ENCODE measurements around the gene NABP1. TPM values are rescaled to one million over a fixed set of nuclear protein-coding genes. Genes with fewer than 3 reads are reported as not detected.

Gene NABP1
- total RNA-seq, 2 experiments from 2014 or later: 65.1 to 65.4 TPM

DNA sequence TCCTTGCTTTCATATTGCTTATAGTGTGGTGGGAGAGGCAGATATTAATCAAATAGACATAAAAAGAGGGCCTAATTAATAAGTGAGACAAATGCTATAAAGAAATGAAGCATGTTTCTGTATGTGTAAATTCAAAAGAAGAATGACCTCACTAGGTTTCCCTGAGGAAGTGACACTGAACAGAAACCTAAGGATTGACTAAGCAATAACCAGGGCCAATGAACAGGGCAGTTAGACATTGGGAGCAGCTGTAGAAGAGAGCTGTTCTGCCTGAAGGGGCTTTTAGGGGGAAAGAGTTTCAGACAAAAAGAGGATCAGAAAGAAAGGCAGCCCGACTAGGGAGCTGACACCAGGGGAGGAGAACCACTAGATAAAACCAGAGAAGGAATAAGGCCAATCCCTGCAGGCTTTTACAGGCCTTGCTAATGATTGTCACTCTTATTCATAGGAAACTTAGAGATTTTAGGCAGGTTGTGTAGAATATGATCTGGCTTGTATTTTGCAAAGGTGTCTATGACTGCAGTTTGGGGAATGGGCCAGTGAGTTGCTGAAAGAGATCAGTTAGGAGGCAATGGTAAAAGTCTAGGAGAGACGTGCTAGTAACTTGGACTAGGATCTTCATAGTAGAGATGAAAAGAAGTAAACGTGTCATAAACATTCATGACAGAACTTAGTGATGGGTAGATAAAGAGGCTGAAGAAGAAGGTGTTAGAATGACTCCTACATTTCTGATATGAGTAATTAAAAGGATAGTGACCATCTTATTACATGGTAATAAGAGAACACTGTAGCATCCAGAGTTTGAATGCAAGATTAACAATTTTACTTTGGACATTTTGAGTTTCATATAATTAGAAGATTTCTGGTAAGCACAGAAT is 26.8 kb upstream of the NABP1 start:
- CTCF ChIA-PET: interaction anchor here (1.5 kb wide), 1 partner anchor 13 kb away, joined by 4 read pairs; no protein-coding TSS in a partner anchor
- H3K27ac Mint-ChIP-seq: peak overlapping the region; percentile 1
- peaks cover 9% of the 10 kb centered on the region for H3K4me1 Mint-ChIP-seq (ENCODE audit: low read depth)
- no peaks in the 10 kb centered on the region for H3K36me3 Mint-ChIP-seq
- DNase-seq: no peak
- no peaks in the 10 kb centered on the region for H3K9me3 Mint-ChIP-seq
- POLR2A ChIA-PET: interaction anchor here (1.8 kb wide), 1 partner anchor 26 kb away, joined by 7 read pairs; the partner anchor contains the start of gene NABP1
- no peak overlapping the region for H3K4me3 Mint-ChIP-seq
- no peaks in the 10 kb centered on the region for H3K27me3 Mint-ChIP-seq
- intact Hi-C loops (cut with micrococcal nuclease): loop anchor here (1.0 to 2.0 kb wide), 2 partner anchors 14 to 32 kb away; no protein-coding TSS in a partner anchor

DNA sequence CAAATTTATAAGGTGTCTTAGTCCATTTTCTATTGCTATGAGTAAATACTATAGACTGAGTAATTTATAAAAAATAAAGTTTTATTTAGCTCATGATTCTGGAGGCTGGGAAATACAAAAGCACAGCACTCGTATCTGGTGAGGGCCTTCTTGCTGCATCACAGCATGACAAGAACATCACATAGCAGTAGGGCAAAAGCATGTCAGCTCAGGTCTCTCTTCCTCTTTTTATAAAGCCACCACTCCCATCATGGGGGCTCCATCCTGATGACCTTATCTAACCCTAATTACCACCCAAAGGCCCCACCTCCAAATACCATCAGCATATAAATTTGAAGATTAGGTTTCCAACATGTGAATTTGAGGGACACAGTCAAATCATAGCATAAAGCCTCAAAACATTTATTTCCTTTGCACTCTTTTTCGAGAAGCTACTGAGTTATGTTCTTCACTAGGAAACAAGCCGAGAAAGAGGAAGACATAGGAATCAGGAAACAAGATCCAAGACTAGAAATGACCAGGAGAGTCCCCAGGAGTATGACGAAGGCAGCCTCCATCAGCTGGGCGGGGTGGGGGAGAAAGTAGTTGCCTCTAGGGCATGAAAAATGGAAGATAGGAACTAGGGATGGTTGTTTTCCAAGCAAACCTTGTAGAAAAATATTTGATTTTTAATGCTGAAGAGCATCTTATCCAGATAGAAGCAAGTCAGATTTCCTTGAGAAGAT is 24.1 kb upstream of the NABP1 start:
- ChIA-PET POLR2A (interaction anchor here (1.2 to 1.4 kb wide), 2 partner anchors 16 to 24 kb away, joined by 3 to 4 read pairs; partner anchors contain the start of gene NABP1), CTCF (interaction anchor here (0.6 kb wide), 1 partner anchor 17 kb away, joined by 3 read pairs; no protein-coding TSS in a partner anchor)
- H3K27me3 Mint-ChIP-seq: no peaks in the 10 kb centered on the region
- H3K4me3 Mint-ChIP-seq: no peak overlapping the region
- peaks cover 16% of the 10 kb centered on the region for H3K4me1 Mint-ChIP-seq (ENCODE audit: low read depth)
- H3K27ac Mint-ChIP-seq: no peak overlapping the region
- no peak for DNase-seq
- no peaks in the 10 kb centered on the region for H3K36me3 Mint-ChIP-seq
- intact Hi-C loops (cut with micrococcal nuclease): no loop called here
- H3K9me3 Mint-ChIP-seq: peaks cover 3% of the 10 kb centered on the region

GRCh38 chr2:191656391-191656790 is 21.5 kb upstream of the NABP1 start:
- no peaks in the 10 kb centered on the region for H3K27me3 Mint-ChIP-seq
- intact Hi-C loops (cut with micrococcal nuclease): no loop called here
- DNase-seq: no peak
- no peaks in the 10 kb centered on the region for H3K36me3 Mint-ChIP-seq
- H3K9me3 Mint-ChIP-seq: peaks cover 3% of the 10 kb centered on the region
- peaks cover 7% of the 10 kb centered on the region for H3K4me1 Mint-ChIP-seq (ENCODE audit: low read depth)
- no peak overlapping the region for H3K27ac Mint-ChIP-seq
- ChIA-PET POLR2A (no interaction called here), CTCF (no interaction called here)
- H3K4me3 Mint-ChIP-seq: no peak overlapping the region

DNA sequence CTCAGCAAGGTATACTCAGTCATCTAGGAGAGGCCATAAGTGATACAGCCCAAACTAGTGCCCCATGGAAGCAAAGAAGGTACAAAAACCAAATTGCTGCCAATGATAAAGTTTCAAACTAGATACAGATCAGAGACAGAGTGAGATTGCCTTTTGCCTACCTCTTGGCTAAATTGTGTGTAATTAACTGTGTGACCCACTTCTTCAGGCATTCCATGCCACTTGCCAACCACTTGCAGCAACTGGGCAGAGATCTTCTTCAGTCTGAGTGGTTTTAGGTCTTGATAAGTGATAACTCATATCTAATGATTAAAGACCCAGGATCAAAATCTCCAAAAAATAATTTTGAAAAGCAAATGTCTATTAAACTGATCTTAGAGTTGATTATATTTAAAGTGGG is 21.1 kb upstream of the NABP1 start:
- POLR2A ChIA-PET: no interaction called here
- no peak for DNase-seq
- Mint-ChIP-seq H3K27ac (no peak overlapping the region), H3K4me1 (ENCODE audit: low read depth) (peaks cover 7% of the 10 kb centered on the region), H3K27me3 (no peaks in the 10 kb centered on the region), H3K36me3 (no peaks in the 10 kb centered on the region), H3K4me3 (no peak overlapping the region), H3K9me3 (peaks cover 3% of the 10 kb centered on the region)
- CTCF ChIA-PET: no interaction called here
- intact Hi-C loops (cut with micrococcal nuclease): no loop called here

DNA sequence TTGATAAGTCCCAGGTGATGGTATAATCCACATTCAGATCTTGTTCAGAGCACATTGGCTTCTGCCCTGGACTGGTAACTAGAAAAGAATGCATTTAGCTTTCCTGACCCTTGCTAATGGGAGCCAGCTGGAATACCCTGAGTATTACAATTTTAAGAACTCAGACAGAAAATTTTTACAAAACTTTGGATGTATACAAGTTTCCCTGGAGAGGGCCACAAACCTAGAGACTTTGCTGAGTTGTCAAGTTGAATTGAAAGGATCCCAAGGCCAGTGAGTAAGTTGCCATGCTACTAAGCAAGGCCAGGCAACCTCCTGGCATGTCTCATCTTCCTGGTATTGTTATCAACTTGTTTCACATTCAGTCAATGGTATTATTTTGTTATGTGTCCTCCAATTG is 20.0 kb upstream of the NABP1 start:
- Mint-ChIP-seq H3K4me3 (no peak overlapping the region), H3K27me3 (no peaks in the 10 kb centered on the region), H3K27ac (no peak overlapping the region), H3K4me1 (ENCODE audit: low read depth) (peaks cover 7% of the 10 kb centered on the region), H3K36me3 (no peaks in the 10 kb centered on the region), H3K9me3 (peaks cover 3% of the 10 kb centered on the region)
- POLR2A ChIA-PET: no interaction called here
- CTCF ChIA-PET: no interaction called here
- no peak for DNase-seq
- intact Hi-C loops (cut with micrococcal nuclease): no loop called here

DNA sequence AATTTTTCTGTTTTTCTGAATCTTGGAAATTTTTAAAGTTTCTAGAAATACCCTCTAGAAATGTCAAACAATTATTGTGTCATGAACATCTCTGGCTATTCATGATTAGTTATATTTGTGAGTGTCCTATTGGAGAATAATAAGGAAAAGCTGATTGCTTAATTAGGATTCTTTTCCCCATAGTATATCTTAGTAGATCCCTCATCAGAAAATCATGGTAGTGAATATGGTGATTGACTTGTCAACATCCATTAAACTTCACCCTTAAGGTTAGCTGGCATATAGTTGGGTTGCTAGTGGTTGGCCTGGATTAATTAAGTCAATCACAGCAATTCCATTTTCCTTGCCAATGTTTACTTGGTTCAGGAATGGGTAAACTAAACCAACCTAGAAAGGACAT is 18.7 kb upstream of the NABP1 start:
- Mint-ChIP-seq H3K27ac (no peak overlapping the region), H3K4me3 (no peak overlapping the region), H3K4me1 (ENCODE audit: low read depth) (peaks cover 7% of the 10 kb centered on the region), H3K9me3 (peaks cover 3% of the 10 kb centered on the region), H3K27me3 (no peaks in the 10 kb centered on the region), H3K36me3 (no peaks in the 10 kb centered on the region)
- intact Hi-C loops (cut with micrococcal nuclease): no loop called here
- POLR2A ChIA-PET: interaction anchor here (0.9 kb wide), 1 partner anchor 17 kb away, joined by 3 read pairs; no protein-coding TSS in a partner anchor
- DNase-seq: no peak
- CTCF ChIA-PET: no interaction called here

DNA sequence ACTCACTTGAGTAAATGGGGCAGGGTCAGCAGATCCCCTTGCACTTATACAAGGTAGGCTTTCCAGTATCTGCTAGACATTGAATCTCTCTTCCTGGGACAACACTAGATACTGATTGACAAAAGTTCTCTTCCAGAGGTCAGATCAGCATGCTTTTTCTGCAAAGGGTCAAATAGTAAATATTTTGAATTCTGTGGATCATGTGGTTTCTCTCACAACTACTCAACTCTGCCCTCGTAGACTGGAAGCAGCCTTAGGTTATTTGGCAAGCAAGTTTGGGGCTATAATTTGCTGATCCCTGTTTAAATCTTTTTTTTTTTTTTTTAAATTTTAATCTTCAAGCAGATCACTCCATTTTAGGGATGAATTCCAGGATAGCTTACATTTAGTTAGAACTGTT is 17.4 kb upstream of the NABP1 start:
- no peaks in the 10 kb centered on the region for H3K27me3 Mint-ChIP-seq
- DNase-seq: no peak
- peaks cover 6% of the 10 kb centered on the region for H3K9me3 Mint-ChIP-seq
- no peaks in the 10 kb centered on the region for H3K36me3 Mint-ChIP-seq
- ChIA-PET POLR2A (interaction anchor here (0.7 kb wide), 1 partner anchor 16 kb away, joined by 3 read pairs; no protein-coding TSS in a partner anchor), CTCF (interaction anchor here (0.8 kb wide), 1 partner anchor 59 kb away, joined by 3 read pairs; no protein-coding TSS in a partner anchor)
- intact Hi-C loops (cut with micrococcal nuclease): no loop called here
- peaks cover 16% of the 10 kb centered on the region for H3K4me1 Mint-ChIP-seq (ENCODE audit: low read depth)
- H3K27ac Mint-ChIP-seq: no peak overlapping the region
- H3K4me3 Mint-ChIP-seq: no peak overlapping the region

DNA sequence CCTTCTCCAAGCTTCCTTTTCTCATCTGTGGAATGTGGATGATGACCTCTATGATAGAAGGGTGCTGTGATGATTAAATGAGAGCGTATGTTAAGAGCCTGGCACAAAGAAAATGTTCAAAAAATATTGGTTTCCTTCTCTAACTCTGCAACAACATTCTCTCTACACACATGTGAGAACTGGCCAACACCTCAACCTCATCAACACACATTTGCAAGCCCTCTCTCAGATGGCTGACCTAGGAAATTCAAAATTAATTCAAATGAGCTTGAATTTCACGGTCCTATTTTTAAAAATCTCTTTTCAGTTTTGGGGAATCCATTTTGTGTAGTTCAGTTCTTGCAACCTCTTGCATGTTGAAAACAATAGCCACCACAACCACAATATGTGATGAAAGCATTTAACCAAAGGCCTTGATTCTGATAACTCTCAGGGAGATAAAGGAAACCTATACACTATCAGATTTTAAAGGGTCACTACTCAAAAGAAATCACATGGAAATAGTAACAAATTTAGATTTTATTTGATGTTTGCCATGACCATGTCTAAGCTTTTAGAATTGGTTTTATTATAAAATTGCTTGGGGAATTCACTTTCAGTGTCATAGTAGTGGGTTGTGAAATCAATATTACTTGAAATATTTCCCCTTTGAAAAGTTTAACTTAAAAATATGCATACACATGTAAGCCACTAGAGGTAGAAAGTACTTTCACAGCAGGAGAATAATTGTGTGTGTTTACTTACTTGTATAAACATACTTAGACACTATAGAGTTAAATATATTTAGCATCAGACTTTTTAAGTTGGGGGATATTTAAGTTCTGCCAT is 16.6 kb upstream of the NABP1 start:
- peaks cover 19% of the 10 kb centered on the region for H3K4me1 Mint-ChIP-seq (ENCODE audit: low read depth)
- POLR2A ChIA-PET: interaction anchor here (0.7 kb wide), 1 partner anchor 16 kb away, joined by 3 read pairs; no protein-coding TSS in a partner anchor

GRCh38 chr2:191664823-191665677 is 12.9 kb upstream of the NABP1 start:
- Mint-ChIP-seq H3K27ac (no peak overlapping the region), H3K4me1 (ENCODE audit: low read depth) (peaks cover 20% of the 10 kb centered on the region), H3K36me3 (no peaks in the 10 kb centered on the region), H3K9me3 (peaks cover 3% of the 10 kb centered on the region), H3K27me3 (no peaks in the 10 kb centered on the region), H3K4me3 (no peak overlapping the region)
- POLR2A ChIA-PET: interaction anchor here (1.6 kb wide), 1 partner anchor 12 kb away, joined by 8 read pairs; the partner anchor contains the start of gene NABP1
- no peak for DNase-seq
- intact Hi-C loops (cut with micrococcal nuclease): no loop called here
- CTCF ChIA-PET: no interaction called here

More for the DNA sequence above, 16.6 kb upstream of the NABP1 start:
- H3K27me3 Mint-ChIP-seq: no peaks in the 10 kb centered on the region
- CTCF ChIA-PET: interaction anchor here (0.8 kb wide), 1 partner anchor 58 kb away, joined by 3 read pairs; no protein-coding TSS in a partner anchor
- intact Hi-C loops (cut with micrococcal nuclease): no loop called here
- no peaks in the 10 kb centered on the region for H3K36me3 Mint-ChIP-seq
- no peak for DNase-seq
- H3K27ac Mint-ChIP-seq: no peak overlapping the region
- H3K4me3 Mint-ChIP-seq: no peak overlapping the region
- peaks cover 6% of the 10 kb centered on the region for H3K9me3 Mint-ChIP-seq

GRCh38 chr2:191666226-191666625 is 11.7 kb upstream of the NABP1 start:
- POLR2A ChIA-PET: interaction anchor here (1.6 kb wide), 1 partner anchor 11 kb away, joined by 8 read pairs; the partner anchor contains the start of gene NABP1

DNA sequence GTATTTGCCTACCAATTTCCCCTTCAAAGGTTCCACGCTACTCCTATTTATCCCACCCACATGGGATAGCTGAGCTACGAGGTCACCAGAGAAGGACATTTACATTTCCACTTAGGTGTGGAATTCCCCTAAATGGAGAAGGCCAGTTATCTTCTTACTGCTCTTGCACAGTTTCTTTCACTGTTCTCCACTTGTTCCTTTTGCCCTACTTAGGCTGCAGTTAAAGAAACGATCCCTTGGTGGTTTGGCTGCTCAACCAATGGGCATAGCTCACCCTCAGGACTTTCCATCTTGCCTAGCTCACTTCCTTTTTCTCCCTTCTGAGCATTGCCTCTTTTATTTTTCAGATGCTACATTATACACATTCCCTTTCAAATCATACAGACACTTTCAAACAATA is 11.2 kb upstream of the NABP1 start:
- Mint-ChIP-seq H3K27ac (no peak overlapping the region), H3K4me1 (ENCODE audit: low read depth) (peaks cover 20% of the 10 kb centered on the region), H3K9me3 (peaks cover 3% of the 10 kb centered on the region), H3K36me3 (no peaks in the 10 kb centered on the region), H3K4me3 (no peak overlapping the region), H3K27me3 (no peaks in the 10 kb centered on the region)
- DNase-seq: no peak
- intact Hi-C loops (cut with micrococcal nuclease): loop anchor here (1.0 kb wide), 1 partner anchor 9 kb away; no protein-coding TSS in a partner anchor
- ChIA-PET CTCF (no interaction called here), POLR2A (interaction anchor here (1.6 kb wide), 1 partner anchor 10 kb away, joined by 8 read pairs; the partner anchor contains the start of gene NABP1)

More at GRCh38 chr2:191666226-191666625, 11.7 kb upstream of the NABP1 start:
- CTCF ChIA-PET: no interaction called here
- Mint-ChIP-seq H3K9me3 (peaks cover 3% of the 10 kb centered on the region), H3K27ac (no peak overlapping the region), H3K27me3 (no peaks in the 10 kb centered on the region), H3K36me3 (no peaks in the 10 kb centered on the region), H3K4me1 (ENCODE audit: low read depth) (peaks cover 20% of the 10 kb centered on the region), H3K4me3 (no peak overlapping the region)
- DNase-seq: no peak
- intact Hi-C loops (cut with micrococcal nuclease): loop anchor here (1.0 kb wide), 1 partner anchor 9 kb away; no protein-coding TSS in a partner anchor

Data from activated CD4-positive, alpha-beta memory T cell treated with anti-CD3 and anti-CD28 coated beads for 36 hours (primary cell).